HG02852 (cell line): ENCODE results near the gene PCDHGB5.

Source experiments
- ATAC-seq: cut with Tn5 transposase; IDR thresholded peaks from one replicate; pipeline ENCODE4 v1.9.1; 2021; ENCODE audit warnings: mild to moderate bottlenecking, moderate library complexity; ENCODE audit not compliant: unreplicated experiment

The PCDHGB5 gene

GRCh38 chr5:141439411-141440141 is 41.8 kb downstream of the PCDHGB5 start:
- no peak for ATAC-seq

GRCh38 chr5:141440341-141440740 is 42.6 kb downstream of the PCDHGB5 start:
- ATAC-seq = no peak

GRCh38 chr5:141441571-141442170 is 43.9 kb downstream of the PCDHGB5 start:
- no peak for ATAC-seq
